Activated CD4-positive, alpha-beta T cell treated with anti-CD3 and anti-CD28 coated beads, Interleukin-2, amount 50 U/mL, for 16 hours (primary cell): ENCODE measurements around the gene EPHB2.

Experiments
- DNase-seq: peaks from one replicate; pipeline ENCODE4 v3.0.0-alpha.2; 2020

EPHB2 gene

DNA sequence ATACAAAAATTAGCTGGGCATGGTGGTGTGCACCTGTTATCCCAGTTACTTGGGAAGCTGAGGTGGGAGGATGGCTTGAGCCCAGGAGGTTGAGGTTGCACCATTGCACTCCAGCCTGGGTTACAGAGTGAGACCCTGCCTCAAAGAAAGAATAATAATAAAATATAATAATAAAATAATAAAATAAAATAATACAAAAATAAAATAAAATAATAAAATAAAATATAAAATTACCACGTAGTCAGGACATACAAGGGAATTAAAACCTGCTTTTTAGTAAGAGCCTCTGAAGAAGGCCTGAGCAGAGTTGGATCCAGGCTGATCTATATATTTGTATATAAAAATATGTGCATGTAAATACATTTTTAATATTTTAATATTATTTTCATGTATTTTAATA lies 41.7 kb downstream of the EPHB2 start:
- no peak for DNase-seq

DNA sequence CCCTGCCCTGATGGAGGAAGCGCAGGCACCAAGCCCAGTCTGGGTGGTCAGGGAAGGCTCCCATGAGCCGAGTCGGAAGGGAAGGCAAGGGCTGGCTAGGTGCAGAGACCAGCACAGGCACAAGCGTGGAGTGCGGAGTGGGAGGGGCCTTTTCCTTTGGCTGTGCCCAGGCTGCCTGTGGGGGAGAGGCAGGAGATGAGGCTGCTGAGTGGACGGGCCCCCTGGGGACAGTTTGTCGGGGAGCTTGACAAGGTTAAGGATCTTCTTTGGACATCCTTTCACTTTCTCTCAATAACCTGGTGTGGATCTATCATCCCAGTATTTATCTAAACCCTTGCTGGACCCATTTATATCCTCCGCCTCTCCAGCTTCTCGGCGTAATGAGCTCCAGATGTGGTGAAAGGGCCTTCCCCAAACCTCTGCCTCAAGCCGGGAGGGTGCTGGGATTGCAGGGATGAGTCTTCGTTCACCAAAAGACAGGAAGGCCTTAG lies 42.9 kb downstream of the EPHB2 start:
- DNase-seq: no peak

DNA sequence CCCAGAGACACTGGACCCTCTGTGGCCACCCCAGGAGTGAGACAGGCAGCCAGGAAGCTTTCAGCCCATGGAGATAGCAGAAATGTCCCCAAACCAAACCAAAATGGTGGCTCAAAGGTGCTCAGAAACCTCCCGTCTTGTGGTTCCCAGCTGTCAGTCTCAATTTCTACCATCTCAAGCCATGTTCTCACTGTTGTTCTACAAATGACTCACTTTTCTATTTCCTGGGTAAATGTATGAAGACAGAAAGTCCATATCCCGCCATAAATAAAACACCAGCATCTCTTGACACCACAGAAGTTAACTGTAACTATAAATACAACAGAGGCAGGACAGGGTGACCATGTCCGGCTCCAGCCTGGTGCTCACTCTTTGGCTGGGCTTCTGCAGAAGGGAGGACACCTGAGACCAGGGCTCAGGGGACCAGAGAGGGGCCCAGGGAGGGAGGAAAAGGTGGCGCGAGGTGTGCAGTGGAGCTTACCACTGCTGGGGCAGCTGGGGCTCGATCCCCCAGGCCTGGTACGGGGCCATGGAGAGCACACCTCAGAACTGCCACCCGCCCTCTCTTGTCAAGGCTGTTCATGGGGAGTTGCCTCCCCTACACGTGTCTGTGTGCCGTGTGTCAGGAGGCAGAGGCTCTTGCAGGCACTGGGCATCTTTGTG lies 43.6 kb downstream of the EPHB2 start:
- peak; percentile 62 for DNase-seq

DNA sequence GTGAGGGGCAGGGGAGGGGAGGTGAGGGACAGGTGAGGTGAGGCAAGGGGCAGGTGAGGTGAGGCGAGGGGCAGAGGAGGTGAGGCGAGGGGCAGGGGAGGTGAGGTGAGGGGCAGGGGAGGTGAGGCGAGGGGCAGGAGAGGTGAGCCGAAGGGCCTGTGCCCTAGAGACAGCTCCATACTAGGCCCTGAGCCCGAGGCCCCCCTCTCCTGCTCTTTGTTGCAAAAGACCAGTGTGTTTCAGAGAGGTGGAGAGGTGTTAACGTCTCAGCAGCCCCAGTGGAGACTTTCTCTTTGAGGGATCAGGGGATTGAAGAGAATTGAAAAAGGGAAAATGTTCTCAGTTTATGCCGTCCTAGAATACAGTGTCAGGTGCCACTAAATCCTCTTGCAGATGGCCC lies 44.2 kb downstream of the EPHB2 start:
- DNase-seq: no peak

DNA sequence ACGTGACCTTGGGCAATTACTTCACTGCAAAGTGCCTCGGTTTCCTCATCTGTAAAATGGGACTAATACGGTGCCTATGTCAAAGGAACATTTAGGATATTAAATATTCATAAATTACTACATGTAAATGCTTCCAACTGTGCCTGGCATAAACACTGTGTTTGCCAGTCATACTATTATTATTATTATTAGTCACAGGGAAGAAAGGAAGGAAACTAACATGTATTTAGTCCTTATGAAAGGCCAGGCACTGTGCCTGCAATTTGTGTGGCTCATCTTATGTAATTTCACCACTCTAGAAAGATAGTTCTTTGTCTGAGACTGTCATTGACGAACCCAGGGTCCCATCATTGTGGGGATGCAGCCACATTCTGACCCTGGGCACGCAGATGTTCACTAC lies 45.0 kb downstream of the EPHB2 start:
- no peak for DNase-seq

DNA sequence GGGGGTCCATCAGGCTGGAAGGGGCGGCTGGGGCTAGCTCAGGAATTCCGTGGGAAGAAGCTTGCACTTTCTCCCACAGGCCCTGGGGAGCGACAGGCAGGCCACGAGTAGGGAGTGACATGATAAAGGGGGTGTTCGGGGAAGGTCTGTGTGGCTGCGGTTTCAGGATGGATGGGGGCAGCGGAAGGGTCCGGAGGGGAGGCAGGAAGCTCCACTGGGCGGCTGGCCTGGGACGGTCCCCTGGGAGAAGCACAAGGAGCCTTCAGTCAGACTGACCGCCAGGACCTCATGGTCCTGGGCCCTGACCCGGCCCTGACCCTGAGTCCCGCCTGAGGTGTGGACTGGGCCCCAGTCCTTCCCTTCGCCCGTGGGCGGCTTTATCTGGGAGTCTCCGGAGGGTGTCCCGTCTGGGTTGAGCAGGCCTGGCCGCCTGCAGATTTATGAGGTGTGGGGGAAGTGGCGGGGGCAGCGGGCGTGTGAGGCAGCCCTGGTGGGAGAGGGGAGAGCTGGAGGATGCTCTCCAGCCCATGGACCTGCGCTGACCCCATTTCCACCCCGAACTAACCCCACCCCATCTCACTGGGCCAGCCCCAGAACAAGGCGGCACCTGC lies 45.6 kb downstream of the EPHB2 start:
- no peak for DNase-seq

DNA sequence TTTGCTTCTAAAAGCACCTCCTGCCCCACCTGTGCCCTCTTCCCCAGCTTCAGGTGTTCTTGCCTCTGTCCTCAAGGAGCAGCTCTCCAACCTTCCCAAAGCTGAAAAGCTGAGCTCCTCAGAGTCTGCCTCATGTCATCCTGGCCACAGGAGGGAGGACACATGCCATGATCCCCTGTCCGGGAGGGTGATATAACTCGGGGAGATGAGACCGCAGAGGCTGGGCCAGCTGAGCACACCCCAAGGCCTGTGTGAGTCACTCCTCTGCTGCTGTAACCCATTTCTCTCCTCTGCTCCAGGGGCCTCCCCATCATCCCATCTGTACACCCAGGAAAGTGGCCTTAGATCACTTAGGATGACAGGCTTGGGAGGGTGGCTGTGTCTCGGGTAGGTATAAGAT lies 49.8 kb downstream of the EPHB2 start:
- DNase-seq: no peak

DNA sequence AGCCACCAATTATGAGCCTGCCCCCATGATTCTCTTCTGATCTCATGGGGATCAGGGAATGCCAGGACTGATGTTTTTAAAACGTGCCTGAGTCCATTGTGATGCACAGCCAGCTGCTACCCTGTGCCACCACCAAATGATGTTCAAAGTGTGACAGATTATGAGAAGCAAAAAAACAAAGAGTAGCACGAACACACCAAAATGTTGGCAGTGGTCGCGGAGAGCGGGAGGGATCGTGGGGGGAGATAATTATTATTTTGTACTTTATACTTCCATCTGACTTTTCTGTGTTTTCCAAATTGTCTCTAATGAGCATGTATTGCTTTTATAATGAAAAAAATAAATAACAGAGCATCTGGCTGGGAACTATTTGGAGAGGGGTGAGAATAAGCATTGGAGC lies 50.5 kb downstream of the EPHB2 start:
- DNase-seq: no peak

DNA sequence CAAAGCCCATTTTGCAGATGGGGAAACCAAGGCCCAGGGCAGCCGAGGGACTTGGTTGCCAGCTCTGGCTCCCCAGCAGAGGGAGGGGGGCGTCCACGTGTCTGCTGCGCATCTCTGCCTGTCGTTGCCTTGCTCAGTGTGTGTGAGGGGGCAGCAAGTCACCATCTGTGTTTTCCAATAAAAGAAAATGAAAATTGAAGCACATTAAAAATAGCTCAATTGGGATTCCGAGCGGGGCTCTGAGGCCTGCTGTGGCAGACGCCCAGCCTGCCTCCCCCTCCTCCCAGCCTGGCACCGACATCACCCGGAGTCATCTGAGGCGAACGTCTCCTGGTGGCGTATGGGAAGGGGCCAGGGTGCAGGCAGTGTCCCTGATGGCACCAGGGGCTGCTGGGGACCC lies 51.2 kb downstream of the EPHB2 start:
- DNase-seq: no peak

DNA sequence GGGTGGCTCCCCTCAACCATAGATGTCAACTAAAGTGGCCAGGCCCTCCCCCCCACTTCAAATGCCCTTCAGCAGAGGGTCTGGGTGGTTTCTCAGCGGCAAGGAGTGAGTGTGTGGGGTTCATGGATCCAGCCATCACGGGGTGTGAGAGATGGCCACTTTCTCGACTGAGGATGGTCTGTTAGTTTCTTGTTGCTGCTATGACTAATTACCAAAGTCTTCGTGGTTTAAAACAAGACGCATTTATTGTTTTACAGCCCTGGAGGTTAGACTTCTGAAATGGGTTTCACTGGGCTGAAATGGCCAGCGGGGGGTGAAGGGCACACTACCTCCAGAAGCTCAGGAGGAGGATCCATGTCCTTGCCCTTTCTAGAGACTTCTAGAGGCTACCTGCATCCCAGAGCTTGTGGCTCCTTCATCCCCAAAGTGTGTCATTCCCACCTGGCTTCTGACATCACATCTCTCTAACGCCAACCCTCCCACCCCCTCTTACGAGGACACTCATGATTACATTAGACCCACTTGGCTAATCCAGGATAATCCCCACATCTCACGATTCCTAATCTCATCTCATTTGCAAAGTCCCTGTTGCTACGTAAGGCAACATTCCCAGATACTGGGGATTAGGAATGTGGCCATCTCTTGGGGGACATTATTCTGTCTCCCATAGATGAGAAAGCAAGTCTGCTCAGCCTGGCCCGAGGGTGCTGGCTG lies 53.0 kb downstream of the EPHB2 start:
- DNase-seq: peak; percentile 29

DNA sequence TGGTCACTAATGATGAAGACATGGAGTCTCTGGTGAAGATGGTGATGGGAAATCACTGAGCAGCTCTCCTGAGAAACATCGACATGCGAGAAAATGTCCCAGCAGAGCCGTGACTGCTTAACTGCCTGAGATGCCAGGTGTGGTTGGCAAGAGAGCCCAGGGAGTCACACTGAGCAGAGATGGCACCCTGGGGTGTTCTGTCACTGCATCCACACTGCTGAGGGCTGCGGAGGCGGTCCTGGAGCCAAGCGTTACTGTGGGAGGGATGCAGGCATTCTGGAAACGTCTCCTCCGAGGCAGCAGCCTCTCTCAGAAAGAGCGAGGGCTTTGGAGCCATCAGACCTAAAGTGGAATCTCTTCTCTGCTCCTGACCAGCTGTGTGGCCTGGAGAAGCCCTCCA lies 57.2 kb downstream of the EPHB2 start:
- no peak for DNase-seq

DNA sequence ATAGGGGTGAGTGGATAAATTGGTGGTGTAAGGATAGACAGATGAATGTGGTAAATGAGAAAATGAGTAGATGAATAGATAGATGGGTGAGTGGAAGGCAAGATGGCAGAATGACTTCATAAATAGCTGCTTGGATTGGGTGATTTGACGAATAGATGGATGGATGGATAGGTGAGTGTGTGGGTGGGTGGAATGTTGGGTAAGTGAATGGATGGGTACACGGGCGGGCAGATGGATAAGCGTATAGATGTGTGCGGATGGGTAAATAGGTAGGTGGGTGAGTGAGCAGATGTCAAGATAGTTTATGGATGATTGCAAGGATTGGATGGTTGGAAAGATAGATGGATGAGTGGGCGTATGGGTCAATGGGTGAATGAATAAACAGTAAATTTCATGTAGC lies 59.3 kb downstream of the EPHB2 start:
- DNase-seq: no peak

DNA sequence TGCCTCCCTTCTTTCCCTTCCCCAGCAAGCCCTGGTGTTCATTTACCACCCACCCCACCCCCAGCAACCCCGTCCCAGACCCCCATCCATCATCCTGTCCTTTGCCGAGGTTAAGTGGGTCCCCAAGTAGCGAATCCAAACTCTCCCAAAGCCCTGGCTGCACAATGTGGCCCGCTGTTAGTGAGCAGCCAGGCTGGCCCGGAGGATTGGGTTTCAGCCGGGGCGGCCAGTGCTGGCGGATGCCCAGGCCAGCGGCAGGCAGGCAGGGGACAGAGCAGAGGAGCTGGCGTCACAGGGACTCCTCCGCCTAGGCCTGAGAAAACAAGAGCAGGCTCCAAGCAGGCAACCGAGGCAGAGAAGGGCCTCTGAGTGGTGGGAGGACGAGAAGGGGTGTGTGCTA lies 61.4 kb downstream of the EPHB2 start:
- DNase-seq: no peak

DNA sequence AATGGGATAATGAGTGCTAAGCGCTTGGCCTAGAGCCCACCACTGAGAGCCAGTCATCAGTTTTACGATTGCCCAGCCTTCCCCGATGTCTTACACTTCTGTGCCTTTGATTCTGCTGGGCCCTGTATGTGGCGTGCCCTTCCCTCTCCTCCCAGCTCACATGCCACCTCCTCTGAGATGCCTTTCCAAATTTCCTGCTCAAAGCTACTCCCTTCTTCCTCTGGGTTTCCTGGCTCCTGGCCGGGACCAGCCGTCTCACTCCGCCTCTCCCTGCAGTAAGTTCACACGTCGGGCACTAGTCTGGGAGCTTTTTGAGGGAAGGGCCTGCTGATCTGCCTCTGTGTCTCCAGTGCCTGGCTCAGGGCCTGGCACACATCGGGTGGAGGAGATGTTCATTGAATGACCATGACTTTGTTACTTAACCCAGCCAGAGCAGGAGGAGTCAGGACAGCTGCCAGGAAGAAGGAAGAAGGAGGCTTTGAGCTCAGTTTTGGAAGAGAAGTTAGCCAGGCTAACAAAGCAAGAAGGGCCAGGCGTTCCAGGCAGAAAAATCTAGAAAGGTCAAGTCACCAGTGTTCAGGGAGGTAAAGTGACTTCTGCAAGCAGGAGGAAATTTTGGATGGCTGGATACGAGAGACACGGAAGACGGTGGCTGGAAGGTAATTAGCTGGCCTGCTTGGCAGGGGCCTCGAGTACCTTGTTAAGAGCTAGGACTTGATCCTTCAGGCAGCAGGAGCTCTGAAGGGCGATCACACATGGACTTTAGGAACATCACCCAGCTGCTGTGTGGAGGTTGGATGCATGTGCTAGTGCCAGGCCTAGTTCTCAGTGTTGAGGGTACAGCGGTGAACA lies 63.6 kb downstream of the EPHB2 start:
- no peak for DNase-seq

DNA sequence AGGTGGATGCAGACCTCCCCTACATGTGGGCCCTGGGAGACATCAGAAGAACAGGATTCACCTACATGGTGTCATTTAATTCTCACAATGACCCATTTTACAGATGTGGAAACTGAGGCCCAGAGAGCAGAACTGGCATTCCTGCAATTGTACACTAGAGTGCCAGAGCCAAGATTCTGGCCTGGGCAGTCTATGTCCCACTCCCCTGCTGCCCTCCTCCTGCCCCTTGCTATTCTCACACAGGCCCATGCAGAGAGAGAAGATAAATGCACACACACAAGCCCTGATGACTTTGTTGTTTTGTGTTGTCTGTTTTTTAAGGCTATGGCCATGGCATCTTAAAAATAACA lies 64.2 kb downstream of the EPHB2 start:
- no peak for DNase-seq

DNA sequence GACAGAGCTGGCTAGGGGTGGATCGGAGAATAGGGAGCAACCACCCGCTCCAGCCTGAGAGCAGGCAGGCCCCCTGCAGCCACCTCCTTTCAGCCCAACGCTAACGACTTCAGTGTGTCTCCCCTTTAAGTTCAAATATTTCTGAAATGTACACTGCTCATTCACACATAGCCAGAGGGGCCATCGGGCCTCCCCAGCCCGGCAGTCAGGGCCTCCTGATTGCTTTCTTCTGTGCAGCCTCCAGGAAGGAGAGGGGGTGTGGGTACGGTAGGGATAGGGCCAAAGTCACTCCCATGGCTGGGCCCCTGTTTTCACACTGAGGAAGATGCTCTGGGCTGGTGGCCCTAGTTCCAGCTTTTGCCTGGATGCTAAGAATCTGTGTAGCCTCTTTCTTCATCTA lies 64.8 kb downstream of the EPHB2 start:
- no peak for DNase-seq

DNA sequence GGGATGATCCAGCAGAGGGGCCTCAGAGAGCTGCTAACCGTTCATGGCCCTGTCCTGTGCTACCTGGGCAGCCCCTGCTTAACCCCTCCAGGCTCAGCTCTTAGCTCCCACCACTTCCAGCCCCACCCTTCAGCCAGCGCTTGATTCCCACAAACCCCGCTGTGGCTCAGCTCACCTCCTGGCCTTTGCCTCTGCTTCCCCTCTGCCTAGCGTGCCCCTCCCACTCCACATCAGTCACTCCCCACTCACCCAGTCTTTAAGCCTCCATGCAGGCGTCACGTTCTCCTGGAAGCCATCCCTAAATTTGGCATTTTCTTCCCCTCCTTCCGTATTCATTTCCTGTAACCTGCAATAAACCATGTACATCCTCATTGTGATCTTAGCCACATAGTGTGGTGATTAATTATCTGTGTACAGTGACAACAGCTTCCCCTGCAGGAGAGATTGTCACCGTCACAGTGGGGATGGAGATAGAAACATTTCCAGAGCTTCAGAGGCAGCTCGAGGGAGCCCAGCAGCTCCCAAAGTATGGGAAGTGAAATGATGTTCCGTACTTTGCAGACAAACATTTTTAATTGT lies 65.5 kb downstream of the EPHB2 start:
- DNase-seq: no peak

DNA sequence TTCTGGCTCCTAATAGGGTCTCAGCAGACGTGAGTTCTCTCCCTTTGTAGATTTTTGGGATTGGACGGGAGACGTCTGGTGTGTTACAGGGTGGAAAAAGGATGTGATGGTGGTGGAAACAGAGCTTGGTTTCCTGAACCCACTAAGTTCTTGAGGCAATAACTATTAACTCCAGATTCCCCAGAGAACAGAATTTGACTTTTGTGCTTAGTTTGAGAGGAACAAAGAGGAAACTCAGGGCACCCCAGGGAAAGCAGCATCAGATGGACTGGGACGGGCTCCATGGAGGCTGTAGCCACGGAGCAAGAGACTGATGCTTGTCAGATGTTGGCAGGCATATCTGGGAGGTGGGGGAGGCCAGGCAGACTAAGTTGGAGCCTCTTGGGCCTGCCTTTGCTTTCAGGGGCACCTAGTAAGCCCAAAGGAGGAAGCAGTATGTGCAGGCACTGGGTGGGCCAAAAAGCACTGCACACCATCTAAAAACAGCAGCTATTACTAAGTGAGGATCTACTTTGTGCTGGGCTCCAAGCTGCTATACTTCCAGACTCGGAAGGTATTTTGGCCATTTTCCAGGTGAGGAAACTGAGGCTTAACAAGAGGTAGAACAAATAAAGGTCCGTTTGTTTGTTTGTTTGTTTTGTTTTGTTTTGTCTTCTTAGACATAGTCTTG lies 66.9 kb downstream of the EPHB2 start:
- DNase-seq: no peak

DNA sequence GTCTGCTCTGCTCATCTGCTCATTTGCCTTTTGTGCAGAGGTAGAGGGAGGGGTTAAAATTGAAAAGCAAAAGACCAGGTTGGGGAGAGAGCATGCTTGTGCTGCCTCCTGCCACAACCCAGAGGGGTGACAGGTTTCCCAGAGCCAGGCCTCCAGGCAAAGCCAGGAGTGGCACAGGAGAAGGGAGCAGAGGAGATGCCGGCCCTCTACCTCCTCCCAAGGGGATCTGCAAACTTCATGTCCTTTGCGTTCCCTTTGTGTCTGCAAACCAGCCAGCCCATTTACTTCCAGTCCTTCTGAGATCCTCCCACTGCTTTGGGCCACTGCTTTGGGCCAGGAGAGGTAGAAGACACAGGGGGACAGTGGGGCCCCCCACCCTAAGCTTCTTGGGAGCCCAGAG lies 67.8 kb downstream of the EPHB2 start:
- DNase-seq: no peak

DNA sequence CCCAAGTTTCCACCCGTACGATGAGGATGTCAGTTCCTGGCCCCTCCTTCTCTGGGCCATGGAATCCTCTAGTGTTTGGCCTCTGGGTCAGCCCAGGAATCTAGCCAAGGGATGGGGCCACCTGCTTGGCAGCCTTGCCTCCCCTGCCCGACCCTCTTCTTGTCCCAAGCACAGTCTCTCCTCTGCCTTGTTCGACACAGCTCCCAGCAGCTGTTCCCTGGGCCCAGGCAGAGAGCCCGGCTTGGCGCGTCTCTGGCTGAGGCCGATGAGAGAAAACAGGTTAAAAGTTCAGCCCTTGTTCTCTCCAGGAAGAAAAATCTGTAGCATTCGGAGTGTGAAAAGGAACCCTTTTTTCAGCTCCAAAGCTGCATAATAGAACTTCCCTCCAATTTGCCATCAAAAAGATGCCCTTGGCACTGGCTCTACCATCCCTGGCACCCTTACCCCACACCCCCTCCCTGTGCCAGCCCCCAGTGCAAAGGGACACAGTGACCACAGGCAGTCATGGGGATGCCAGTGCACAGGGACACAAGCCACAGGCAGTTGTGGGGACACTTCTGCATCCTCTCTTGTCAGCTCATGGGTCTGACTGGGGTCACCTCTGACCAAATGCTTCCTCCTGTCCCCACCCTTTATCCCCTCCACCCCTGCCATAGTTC lies 68.4 kb downstream of the EPHB2 start:
- no peak for DNase-seq

DNA sequence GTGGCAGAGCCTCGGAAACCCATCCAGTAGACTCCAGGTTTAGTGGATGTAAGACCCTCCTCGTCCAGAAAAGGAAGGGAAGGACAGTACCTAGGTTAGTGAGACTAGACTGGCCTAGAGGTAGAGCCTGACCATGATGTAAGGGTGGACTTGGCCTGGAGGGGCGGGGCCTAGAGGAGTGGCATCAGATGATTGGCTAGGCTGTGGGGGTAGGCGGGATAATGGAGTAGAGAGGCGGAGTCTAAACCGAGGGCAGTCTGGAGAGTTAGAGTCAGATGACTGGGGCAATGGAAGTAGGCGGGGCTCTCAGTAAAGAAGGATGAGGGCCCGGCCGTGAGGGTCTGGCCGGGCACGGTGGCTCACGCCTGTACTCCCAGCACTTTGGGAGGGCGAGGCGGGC lies 70.1 kb downstream of the EPHB2 start:
- no peak for DNase-seq

DNA sequence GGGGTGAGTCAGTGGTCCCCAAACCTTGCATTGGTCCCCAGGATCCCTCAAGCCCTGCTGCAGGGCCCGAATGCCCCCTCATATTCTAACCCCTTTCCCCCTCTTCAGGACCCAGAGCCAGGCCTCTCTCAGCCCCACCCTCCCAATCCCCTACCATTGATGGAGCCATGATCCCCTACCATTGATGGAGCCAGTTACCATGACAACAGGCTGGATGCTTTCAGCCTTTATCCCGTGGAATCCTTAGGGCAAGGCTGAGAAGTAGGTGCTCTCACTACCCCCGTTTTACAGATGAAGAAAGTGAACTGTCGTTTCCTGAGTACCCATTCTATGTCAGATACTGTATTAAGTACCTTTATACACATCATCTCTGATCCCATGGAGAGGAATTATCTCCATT lies 70.8 kb downstream of the EPHB2 start:
- no peak for DNase-seq
